Measurements from ENCODE around the gene ARL14EPL.

ARL14EPL gene

GRCh38 chr5:115988002-115988401 lies 44.3 kb upstream of the ARL14EPL start:
- no peak overlapping the region for H3K4me2 ChIP-seq (ENCODE audit: low read length)
- no peaks in the 10 kb centered on the region for H3K4me1 ChIP-seq (ENCODE audit: control insufficient read depth, low read length)

DNA sequence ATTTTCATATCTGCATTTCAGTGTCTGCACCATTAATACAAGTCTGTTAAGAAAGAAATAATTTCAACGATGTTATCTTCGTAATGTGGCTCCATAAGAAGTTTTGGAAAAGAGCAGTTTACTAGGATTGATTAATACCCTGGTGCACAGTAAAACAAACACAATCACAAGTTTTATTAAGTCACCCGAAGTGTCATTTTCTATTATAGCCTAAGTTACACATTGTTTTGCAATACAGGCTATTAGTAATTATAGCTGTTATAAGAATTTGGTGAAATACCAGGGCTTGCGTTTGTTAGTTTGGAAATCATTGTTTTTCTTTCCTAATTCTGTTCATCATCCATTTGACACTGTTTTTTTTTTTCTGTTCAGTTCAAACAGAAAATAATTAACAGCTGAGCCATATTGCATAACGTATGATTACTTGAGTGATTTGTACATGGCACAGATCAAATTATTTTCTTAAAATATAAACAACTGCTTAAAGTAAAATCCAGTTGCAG lies 39.4 kb upstream of the ARL14EPL start:
- Histone ChIP-seq H3K4me2 (ENCODE audit: low read length) (no peak overlapping the region), H3K9me3 (ENCODE audit: control insufficient read depth, insufficient read depth, low read length) (no peaks in the 10 kb centered on the region), H3K27ac (ENCODE audit: low read depth, low read length) (no peak overlapping the region), H3F3A (ENCODE audit: control insufficient read depth, insufficient read depth) (no peaks in the 10 kb centered on the region), H4K20me1 (ENCODE audit: control insufficient read depth, insufficient read depth, low read depth, low read length) (no peaks in the 10 kb centered on the region), H3K36me3 (ENCODE audit: control insufficient read depth, low read length) (no peaks in the 10 kb centered on the region), H3K9me2 (replicated peaks; ENCODE audit: control insufficient read depth, low read length) (no peaks in the 10 kb centered on the region), H3K4me3 (ENCODE audit: low read length) (no peak overlapping the region), H3K79me2 (ENCODE audit: control insufficient read depth, low read length) (no peaks in the 10 kb centered on the region), H3K4me1 (ENCODE audit: control insufficient read depth, low read length) (no peaks in the 10 kb centered on the region), H3K27me3 (ENCODE audit: control insufficient read depth, low read length) (no peaks in the 10 kb centered on the region)
- TF ChIP-seq EZH2phosphoT487 (IDR thresholded peaks at IDR 0.05; ENCODE audit: borderline replicate concordance, low read length): no peak
- TF ChIP-seq, protein P1, sequence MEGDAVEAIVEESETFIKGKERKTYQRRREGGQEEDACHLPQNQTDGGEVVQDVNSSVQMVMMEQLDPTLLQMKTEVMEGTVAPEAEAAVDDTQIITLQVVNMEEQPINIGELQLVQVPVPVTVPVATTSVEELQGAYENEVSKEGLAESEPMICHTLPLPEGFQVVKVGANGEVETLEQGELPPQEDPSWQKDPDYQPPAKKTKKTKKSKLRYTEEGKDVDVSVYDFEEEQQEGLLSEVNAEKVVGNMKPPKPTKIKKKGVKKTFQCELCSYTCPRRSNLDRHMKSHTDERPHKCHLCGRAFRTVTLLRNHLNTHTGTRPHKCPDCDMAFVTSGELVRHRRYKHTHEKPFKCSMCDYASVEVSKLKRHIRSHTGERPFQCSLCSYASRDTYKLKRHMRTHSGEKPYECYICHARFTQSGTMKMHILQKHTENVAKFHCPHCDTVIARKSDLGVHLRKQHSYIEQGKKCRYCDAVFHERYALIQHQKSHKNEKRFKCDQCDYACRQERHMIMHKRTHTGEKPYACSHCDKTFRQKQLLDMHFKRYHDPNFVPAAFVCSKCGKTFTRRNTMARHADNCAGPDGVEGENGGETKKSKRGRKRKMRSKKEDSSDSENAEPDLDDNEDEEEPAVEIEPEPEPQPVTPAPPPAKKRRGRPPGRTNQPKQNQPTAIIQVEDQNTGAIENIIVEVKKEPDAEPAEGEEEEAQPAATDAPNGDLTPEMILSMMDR (IDR thresholded peaks at IDR 0.05; ENCODE audit: low read depth, low read length, poor library complexity, severe bottlenecking): no peak

More at GRCh38 chr5:115988002-115988401, 44.3 kb upstream of the ARL14EPL start:
- no peak overlapping the region for H3K4me3 ChIP-seq (ENCODE audit: low read length)
- H3K9me2 ChIP-seq (replicated peaks; ENCODE audit: control insufficient read depth, low read length): no peaks in the 10 kb centered on the region
- TF ChIP-seq, protein P1 (IDR thresholded peaks at IDR 0.05; ENCODE audit: low read depth, low read length, poor library complexity, severe bottlenecking): no peak
- TF ChIP-seq EZH2phosphoT487 (IDR thresholded peaks at IDR 0.05; ENCODE audit: borderline replicate concordance, low read length): no peak
- no peaks in the 10 kb centered on the region for H4K20me1 ChIP-seq (ENCODE audit: control insufficient read depth, insufficient read depth, low read depth, low read length)
- H3K27me3 ChIP-seq (ENCODE audit: control insufficient read depth, low read length): no peaks in the 10 kb centered on the region
- H3K9me3 ChIP-seq (ENCODE audit: control insufficient read depth, insufficient read depth, low read length): no peaks in the 10 kb centered on the region
- no peak overlapping the region for H3K27ac ChIP-seq (ENCODE audit: low read depth, low read length)
- H3K36me3 ChIP-seq (ENCODE audit: control insufficient read depth, low read length): no peaks in the 10 kb centered on the region
- no peaks in the 10 kb centered on the region for H3F3A ChIP-seq (ENCODE audit: control insufficient read depth, insufficient read depth)
- no peaks in the 10 kb centered on the region for H3K79me2 ChIP-seq (ENCODE audit: control insufficient read depth, low read length)

DNA sequence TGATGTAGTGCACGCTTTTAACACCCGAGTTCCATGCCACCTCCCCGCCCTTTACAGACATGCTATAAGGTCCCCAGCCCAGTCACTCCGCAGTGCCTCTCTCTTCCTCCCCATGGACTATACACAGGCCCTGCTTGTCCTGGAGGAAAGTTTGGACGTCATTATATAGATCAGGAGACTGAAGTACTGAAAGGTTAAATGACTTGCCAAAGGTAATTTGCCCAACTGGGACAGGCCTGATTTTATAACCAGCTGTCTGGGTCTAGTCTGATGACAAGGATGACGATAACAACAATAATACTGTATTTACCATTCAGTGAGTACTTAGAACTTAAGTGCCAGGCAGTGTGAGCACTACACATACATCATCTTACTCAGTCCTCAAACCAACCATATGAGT lies 36.9 kb upstream of the ARL14EPL start:
- no peaks in the 10 kb centered on the region for H3K36me3 ChIP-seq (ENCODE audit: control insufficient read depth, low read length)

More for the DNA sequence above, 36.9 kb upstream of the ARL14EPL start:
- Histone ChIP-seq H4K20me1 (ENCODE audit: control insufficient read depth, insufficient read depth, low read depth, low read length) (no peaks in the 10 kb centered on the region), H3K4me1 (ENCODE audit: control insufficient read depth, low read length) (no peaks in the 10 kb centered on the region), H3K79me2 (ENCODE audit: control insufficient read depth, low read length) (no peaks in the 10 kb centered on the region), H3K9me2 (replicated peaks; ENCODE audit: control insufficient read depth, low read length) (no peaks in the 10 kb centered on the region), H3F3A (ENCODE audit: control insufficient read depth, insufficient read depth) (no peaks in the 10 kb centered on the region), H3K27me3 (ENCODE audit: control insufficient read depth, low read length) (no peaks in the 10 kb centered on the region), H3K27ac (ENCODE audit: low read depth, low read length) (no peak overlapping the region), H3K9me3 (ENCODE audit: control insufficient read depth, insufficient read depth, low read length) (no peaks in the 10 kb centered on the region), H3K4me3 (ENCODE audit: low read length) (no peak overlapping the region), H3K4me2 (ENCODE audit: low read length) (no peak overlapping the region)
- TF ChIP-seq, protein P1 (IDR thresholded peaks at IDR 0.05; ENCODE audit: low read depth, low read length, poor library complexity, severe bottlenecking): no peak
- TF ChIP-seq EZH2phosphoT487 (IDR thresholded peaks at IDR 0.05; ENCODE audit: borderline replicate concordance, low read length): no peak

Measured in DOHH2 (cell line).